ENCODE data around the gene NPM3. TPM values are rescaled to one million over a fixed set of nuclear protein-coding genes. Genes with fewer than 3 reads are reported as not detected.

Gene NPM3
- total and polyA plus RNA-seq, 2 of the 4 experiments (the other 2 are of a cell fraction): 84.1 to 112 TPM

Other genes with a start within 250 kb of the NPM3 start
- 6.1 and 6.3 TPM in 2 replicates for gene POLL, start 195.2 kb downstream of the NPM3 start, total RNA-seq (2012; rRNA removed)
- gene POLL, start 195.2 kb downstream of the NPM3 start, polyA plus RNA-seq (2012; rRNA removed): 23.7 TPM in 2 replicates
- gene DPCD, start 195.1 kb downstream of the NPM3 start, total RNA-seq (2012; rRNA removed): 59.1 and 113 TPM in 2 replicates
- 66.1 and 73.7 TPM in 2 replicates for gene DPCD, start 195.1 kb downstream of the NPM3 start, polyA plus RNA-seq (2012; rRNA removed)
- 26.7 and 31.7 TPM in 2 replicates for gene FBXW4, start 88.3 kb downstream of the NPM3 start, total RNA-seq (2012; rRNA removed)
- 16.3 and 19.3 TPM in 2 replicates for gene FBXW4, start 88.3 kb downstream of the NPM3 start, polyA plus RNA-seq (2012; rRNA removed)
- gene FGF8, start 7.3 kb downstream of the NPM3 start, total RNA-seq (2012; rRNA removed): not detected in 2 replicates
- 0.17 TPM in 1 of 2 replicates, not detected in the other for gene FGF8, start 7.3 kb downstream of the NPM3 start, polyA plus RNA-seq (2012; rRNA removed)
- 62.9 and 89.7 TPM in 2 replicates for gene OGA, start 35.0 kb upstream of the NPM3 start, total RNA-seq (2012; rRNA removed)
- gene OGA, start 35.0 kb upstream of the NPM3 start, polyA plus RNA-seq (2012; rRNA removed): 32.6 and 42.5 TPM in 2 replicates
- under 0.01 TPM in 1 of 2 replicates, not detected in the other for gene KCNIP2, start 60.4 kb upstream of the NPM3 start, total RNA-seq (2012; rRNA removed)
- gene KCNIP2, start 60.4 kb upstream of the NPM3 start, polyA plus RNA-seq (2012; rRNA removed): 0.53 and 0.87 TPM in 2 replicates